Ishikawa (cell line): ENCODE measurements around the gene PTHLH.

Source experiments
- EP300 ChIP-seq: IDR thresholded peaks from 2 replicates; pipeline ENCODE4 v1.6.1; 2012; ENCODE audit warnings: borderline replicate concordance
- RAD21 ChIP-seq: IDR thresholded peaks from 2 replicates; pipeline ENCODE4 v1.6.1; 2012; ENCODE audit warnings: low read depth

GRCh38 chr12:27999521-27999920 is 27.0 kb upstream of the PTHLH start:
- TF ChIP-seq RAD21 (no peak), EP300 (no peak)
